ENCODE data around the gene SPATA20. TPM values are rescaled to one million over a fixed set of nuclear protein-coding genes. Genes with fewer than 3 reads are reported as not detected.

The SPATA20 gene
- total RNA-seq, 1 experiment from 2014 or later: 24.6 TPM

DNA sequence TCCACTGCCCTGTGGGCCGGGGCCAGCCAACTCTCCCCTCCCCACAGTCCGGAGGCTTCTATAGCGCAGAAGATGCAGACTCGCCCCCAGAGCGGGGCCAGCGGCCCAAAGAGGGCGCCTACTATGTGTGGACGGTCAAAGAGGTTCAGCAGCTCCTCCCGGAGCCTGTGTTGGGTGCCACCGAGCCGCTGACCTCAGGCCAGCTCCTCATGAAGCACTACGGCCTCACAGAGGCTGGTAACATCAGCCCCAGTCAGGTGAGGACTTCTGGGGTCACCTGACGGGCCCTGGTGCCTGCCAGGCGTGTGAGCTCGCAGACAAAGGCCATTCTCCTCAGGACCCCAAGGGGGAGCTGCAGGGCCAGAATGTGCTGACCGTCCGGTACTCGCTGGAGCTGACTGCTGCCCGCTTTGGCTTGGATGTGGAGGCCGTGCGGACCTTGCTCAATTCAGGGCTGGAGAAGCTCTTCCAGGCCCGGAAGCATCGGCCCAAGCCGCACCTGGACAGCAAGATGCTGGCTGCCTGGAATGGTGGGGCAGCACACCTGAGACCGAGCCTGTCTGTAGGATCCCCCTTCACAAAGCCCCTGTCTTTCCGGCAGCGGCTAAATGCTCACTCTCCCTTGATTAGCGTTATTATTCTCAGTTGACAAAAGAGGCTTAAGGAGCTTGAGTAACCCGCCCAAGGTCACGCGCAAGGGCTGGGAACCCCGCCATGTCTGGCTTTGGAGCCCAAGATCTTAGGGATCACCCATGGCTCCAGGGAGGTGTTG, 3.9 kb downstream of the SPATA20 start (continued):
- TF ChIP-seq, protein P1, sequence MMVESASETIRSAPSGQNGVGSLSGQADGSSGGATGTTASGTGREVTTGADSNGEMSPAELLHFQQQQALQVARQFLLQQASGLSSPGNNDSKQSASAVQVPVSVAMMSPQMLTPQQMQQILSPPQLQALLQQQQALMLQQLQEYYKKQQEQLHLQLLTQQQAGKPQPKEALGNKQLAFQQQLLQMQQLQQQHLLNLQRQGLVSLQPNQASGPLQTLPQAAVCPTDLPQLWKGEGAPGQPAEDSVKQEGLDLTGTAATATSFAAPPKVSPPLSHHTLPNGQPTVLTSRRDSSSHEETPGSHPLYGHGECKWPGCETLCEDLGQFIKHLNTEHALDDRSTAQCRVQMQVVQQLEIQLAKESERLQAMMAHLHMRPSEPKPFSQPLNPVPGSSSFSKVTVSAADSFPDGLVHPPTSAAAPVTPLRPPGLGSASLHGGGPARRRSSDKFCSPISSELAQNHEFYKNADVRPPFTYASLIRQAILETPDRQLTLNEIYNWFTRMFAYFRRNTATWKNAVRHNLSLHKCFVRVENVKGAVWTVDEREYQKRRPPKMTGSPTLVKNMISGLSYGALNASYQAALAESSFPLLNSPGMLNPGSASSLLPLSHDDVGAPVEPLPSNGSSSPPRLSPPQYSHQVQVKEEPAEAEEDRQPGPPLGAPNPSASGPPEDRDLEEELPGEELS (CRISPR knock-in tag; IDR thresholded peaks at IDR 0.05): peak; percentile 29; the same call in 1 of the 2 replicates
- TF ChIP-seq SMAD3 (CRISPR knock-in tag; IDR thresholded peaks at IDR 0.05; ENCODE audit: borderline replicate concordance) (no peak), ZNF317 (CRISPR knock-in tag; IDR thresholded peaks at IDR 0.05; ENCODE audit: borderline replicate concordance, low read depth) (no peak), ELF4 (CRISPR knock-in tag; IDR thresholded peaks at IDR 0.05; ENCODE audit: low read depth) (no peak), NFE2L1 (CRISPR knock-in tag; IDR thresholded peaks at IDR 0.05) (no peak), NFATC4 (CRISPR knock-in tag; IDR thresholded peaks at IDR 0.05) (no peak), JAZF1 (CRISPR knock-in tag; IDR thresholded peaks at IDR 0.05) (no peak), NFYB (CRISPR knock-in tag; conservative IDR thresholded peaks at IDR 0.05; ENCODE audit: low read depth) (no peak), ESRRA (CRISPR knock-in tag; IDR thresholded peaks at IDR 0.05; ENCODE audit: borderline replicate concordance) (no peak), OVOL2 (CRISPR knock-in tag; IDR thresholded peaks at IDR 0.05; ENCODE audit: borderline replicate concordance) (no peak), ZNF219 (CRISPR knock-in tag; IDR thresholded peaks at IDR 0.05; ENCODE audit: borderline replicate concordance) (no peak), ZNF423 (CRISPR knock-in tag; IDR thresholded peaks at IDR 0.05) (no peak), SMAD4 (CRISPR knock-in tag; IDR thresholded peaks at IDR 0.05) (no peak), GRHL2 (CRISPR knock-in tag; IDR thresholded peaks at IDR 0.05; ENCODE audit: insufficient replicate concordance, severe bottlenecking) (no peak)
- TF ChIP-seq, protein P2, sequence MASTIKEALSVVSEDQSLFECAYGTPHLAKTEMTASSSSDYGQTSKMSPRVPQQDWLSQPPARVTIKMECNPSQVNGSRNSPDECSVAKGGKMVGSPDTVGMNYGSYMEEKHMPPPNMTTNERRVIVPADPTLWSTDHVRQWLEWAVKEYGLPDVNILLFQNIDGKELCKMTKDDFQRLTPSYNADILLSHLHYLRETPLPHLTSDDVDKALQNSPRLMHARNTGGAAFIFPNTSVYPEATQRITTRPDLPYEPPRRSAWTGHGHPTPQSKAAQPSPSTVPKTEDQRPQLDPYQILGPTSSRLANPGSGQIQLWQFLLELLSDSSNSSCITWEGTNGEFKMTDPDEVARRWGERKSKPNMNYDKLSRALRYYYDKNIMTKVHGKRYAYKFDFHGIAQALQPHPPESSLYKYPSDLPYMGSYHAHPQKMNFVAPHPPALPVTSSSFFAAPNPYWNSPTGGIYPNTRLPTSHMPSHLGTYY (CRISPR knock-in tag; IDR thresholded peaks at IDR 0.05): no peak
- TF ChIP-seq, protein P3, sequence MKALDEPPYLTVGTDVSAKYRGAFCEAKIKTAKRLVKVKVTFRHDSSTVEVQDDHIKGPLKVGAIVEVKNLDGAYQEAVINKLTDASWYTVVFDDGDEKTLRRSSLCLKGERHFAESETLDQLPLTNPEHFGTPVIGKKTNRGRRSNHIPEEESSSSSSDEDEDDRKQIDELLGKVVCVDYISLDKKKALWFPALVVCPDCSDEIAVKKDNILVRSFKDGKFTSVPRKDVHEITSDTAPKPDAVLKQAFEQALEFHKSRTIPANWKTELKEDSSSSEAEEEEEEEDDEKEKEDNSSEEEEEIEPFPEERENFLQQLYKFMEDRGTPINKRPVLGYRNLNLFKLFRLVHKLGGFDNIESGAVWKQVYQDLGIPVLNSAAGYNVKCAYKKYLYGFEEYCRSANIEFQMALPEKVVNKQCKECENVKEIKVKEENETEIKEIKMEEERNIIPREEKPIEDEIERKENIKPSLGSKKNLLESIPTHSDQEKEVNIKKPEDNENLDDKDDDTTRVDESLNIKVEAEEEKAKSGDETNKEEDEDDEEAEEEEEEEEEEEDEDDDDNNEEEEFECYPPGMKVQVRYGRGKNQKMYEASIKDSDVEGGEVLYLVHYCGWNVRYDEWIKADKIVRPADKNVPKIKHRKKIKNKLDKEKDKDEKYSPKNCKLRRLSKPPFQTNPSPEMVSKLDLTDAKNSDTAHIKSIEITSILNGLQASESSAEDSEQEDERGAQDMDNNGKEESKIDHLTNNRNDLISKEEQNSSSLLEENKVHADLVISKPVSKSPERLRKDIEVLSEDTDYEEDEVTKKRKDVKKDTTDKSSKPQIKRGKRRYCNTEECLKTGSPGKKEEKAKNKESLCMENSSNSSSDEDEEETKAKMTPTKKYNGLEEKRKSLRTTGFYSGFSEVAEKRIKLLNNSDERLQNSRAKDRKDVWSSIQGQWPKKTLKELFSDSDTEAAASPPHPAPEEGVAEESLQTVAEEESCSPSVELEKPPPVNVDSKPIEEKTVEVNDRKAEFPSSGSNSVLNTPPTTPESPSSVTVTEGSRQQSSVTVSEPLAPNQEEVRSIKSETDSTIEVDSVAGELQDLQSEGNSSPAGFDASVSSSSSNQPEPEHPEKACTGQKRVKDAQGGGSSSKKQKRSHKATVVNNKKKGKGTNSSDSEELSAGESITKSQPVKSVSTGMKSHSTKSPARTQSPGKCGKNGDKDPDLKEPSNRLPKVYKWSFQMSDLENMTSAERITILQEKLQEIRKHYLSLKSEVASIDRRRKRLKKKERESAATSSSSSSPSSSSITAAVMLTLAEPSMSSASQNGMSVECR (CRISPR knock-in tag; IDR thresholded peaks at IDR 0.05; ENCODE audit: borderline replicate concordance): 0 out of 2 replicates have a peak, but pooled peaks have one; percentile 41
- TF ChIP-seq, protein P4, sequence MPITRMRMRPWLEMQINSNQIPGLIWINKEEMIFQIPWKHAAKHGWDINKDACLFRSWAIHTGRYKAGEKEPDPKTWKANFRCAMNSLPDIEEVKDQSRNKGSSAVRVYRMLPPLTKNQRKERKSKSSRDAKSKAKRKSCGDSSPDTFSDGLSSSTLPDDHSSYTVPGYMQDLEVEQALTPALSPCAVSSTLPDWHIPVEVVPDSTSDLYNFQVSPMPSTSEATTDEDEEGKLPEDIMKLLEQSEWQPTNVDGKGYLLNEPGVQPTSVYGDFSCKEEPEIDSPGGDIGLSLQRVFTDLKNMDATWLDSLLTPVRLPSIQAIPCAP (CRISPR knock-in tag; IDR thresholded peaks at IDR 0.05): no peak
- TF ChIP-seq, protein P5, sequence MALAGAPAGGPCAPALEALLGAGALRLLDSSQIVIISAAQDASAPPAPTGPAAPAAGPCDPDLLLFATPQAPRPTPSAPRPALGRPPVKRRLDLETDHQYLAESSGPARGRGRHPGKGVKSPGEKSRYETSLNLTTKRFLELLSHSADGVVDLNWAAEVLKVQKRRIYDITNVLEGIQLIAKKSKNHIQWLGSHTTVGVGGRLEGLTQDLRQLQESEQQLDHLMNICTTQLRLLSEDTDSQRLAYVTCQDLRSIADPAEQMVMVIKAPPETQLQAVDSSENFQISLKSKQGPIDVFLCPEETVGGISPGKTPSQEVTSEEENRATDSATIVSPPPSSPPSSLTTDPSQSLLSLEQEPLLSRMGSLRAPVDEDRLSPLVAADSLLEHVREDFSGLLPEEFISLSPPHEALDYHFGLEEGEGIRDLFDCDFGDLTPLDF (CRISPR knock-in tag; IDR thresholded peaks at IDR 0.05): no peak
